NB4 (cell line): ENCODE results near the gene SBF1.
"Not testable (repeated sequence)": the region's sequence is repeated elsewhere in the genome, so short reads cannot be mapped to it uniquely, and the experiment has no call there.

ENCODE experiments used
- DNase-seq: peaks from one replicate; pipeline ENCODE4 v3.0.0; 2010; ENCODE audit warnings: low read depth
- H3K4me3 ChIP-seq: one replicate; pipeline ENCODE4 v1.5.1; 2011; ENCODE audit warnings: mild to moderate bottlenecking, low read depth, low read length, moderate library complexity
- MYC ChIP-seq: IDR thresholded peaks from 2 replicates; pipeline ENCODE4 v1.6.1; 2011; ENCODE audit warnings: low read depth, low read length
- POLR2A ChIP-seq: IDR thresholded peaks from 2 replicates; pipeline ENCODE4 v1.6.1; 2011; ENCODE audit warnings: mild to moderate bottlenecking; ENCODE audit not compliant: insufficient read length; ENCODE audit errors: extremely low read depth
- TF ChIP-seq, protein P1 (sequence below): IDR thresholded peaks from one replicate; pipeline ENCODE4 v1.5.1; 2012; ENCODE audit warnings: low read depth, low read length
- TF ChIP-seq, protein P2 (sequence below): IDR thresholded peaks from 2 replicates; pipeline ENCODE4 v1.6.1; 2011; ENCODE audit warnings: low read depth, low read length

Gene SBF1

DNA sequence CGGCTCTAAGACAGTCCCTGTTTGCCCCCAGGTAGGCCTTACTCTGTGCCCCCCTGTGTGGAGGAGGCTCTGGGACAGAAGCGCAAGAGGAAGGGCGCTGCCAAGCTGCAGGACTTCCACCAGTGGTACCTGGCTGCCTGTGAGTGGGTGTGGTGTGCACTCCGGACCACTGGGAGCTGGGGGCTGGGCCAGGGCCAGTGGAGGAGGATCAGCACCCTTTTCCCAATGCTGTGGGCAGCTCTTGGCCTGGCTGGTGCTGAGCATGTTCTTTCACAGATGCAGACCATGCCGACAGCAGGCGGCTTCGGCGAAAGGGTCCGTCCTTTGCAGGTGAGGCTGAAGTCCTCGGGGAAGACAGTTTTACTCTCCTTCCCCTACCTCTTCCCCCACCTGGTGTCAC is 46.9 kb upstream of the SBF1 start:
- TF ChIP-seq POLR2A (no peak), MYC (no peak)
- TF ChIP-seq, protein P1, sequence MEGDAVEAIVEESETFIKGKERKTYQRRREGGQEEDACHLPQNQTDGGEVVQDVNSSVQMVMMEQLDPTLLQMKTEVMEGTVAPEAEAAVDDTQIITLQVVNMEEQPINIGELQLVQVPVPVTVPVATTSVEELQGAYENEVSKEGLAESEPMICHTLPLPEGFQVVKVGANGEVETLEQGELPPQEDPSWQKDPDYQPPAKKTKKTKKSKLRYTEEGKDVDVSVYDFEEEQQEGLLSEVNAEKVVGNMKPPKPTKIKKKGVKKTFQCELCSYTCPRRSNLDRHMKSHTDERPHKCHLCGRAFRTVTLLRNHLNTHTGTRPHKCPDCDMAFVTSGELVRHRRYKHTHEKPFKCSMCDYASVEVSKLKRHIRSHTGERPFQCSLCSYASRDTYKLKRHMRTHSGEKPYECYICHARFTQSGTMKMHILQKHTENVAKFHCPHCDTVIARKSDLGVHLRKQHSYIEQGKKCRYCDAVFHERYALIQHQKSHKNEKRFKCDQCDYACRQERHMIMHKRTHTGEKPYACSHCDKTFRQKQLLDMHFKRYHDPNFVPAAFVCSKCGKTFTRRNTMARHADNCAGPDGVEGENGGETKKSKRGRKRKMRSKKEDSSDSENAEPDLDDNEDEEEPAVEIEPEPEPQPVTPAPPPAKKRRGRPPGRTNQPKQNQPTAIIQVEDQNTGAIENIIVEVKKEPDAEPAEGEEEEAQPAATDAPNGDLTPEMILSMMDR, result no peak
- TF ChIP-seq, protein P2, sequence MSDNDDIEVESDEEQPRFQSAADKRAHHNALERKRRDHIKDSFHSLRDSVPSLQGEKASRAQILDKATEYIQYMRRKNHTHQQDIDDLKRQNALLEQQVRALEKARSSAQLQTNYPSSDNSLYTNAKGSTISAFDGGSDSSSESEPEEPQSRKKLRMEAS, result no peak
- no peak overlapping the region for H3K4me3 ChIP-seq
- DNase-seq, result no peak

DNA sequence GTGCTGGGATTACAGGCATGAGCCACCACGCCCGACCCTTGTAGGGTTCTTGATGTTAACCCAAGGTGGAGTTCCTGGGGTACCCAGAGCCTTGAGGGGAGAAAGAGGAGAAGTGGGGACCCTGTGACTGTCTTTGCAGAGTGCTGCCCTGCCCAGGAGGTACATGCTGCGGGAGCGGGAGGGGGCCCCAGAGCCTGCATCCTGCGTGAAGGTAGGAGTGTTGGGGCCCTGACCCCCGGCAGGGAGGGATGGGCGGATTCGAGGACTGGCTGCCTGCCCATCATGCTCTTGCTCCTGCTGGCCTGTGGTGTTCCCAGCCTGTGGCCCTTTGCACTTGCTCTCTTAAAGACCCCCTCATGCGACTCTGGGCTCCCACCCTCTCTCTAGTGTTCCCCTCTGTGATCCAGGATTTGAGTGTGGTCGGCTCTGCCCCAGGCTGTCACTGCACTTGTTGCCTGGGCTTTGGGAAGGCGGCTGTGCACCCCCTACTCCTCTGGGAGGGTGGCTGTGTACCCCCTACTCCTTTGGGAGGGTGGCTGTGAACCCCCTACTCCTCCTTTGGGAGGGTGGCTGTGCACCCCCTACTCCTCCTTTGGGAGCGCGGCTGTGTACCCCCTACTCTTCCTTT is 46.1 kb upstream of the SBF1 start:
- DNase-seq, result no peak
- H3K4me3 ChIP-seq, result no peak overlapping the region
- TF ChIP-seq MYC (no peak), POLR2A (no peak)
- TF ChIP-seq, protein P2, result no peak
- TF ChIP-seq, protein P1, result no peak

DNA sequence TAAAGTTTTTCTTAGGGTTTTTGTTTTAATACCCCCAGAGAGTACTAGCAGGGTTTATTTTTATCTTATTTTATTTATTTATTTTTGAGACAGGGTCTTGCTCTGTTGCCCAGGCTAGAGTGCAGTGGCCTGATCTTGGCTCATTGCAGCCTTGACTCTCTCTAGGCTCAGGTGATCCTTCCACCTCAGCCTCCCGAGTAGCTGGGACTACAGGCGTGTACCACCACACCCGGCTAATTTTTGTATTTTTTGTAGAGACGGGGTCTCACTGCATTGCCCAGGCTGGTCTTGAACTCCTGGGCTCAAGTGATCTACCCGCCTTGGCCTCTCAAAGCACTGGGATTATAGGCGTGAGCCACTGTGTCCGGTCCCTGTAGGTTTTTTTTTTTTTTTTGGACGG is 45.3 kb upstream of the SBF1 start:
- not testable (repeated sequence) for DNase-seq

DNA sequence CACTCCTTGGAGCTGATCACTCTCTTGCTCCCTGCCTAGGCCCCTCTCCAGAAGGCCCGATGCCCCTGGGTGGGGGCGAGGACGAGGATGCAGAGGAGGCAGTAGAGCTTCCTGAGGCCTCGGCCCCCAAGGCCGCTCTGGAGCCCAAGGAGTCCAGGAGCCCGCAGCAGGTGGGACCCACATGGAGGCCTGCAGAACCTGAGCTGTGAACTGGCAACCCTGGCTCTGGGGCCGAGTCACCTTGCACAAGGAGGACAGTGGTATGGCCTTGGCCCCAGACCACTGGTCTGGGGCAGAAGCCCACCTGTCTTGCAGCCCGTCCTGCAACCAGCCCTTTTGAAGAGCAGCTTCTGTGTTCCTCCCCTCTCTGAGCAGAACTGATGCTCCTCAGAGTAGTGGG is 44.3 kb upstream of the SBF1 start:
- TF ChIP-seq, protein P1, result no peak
- TF ChIP-seq POLR2A (no peak), MYC (no peak)
- TF ChIP-seq, protein P2, result no peak
- DNase-seq, result no peak
- H3K4me3 ChIP-seq, result no peak overlapping the region

More for the DNA sequence above, 45.3 kb upstream of the SBF1 start:
- H3K4me3 ChIP-seq, result not testable (repeated sequence)

DNA sequence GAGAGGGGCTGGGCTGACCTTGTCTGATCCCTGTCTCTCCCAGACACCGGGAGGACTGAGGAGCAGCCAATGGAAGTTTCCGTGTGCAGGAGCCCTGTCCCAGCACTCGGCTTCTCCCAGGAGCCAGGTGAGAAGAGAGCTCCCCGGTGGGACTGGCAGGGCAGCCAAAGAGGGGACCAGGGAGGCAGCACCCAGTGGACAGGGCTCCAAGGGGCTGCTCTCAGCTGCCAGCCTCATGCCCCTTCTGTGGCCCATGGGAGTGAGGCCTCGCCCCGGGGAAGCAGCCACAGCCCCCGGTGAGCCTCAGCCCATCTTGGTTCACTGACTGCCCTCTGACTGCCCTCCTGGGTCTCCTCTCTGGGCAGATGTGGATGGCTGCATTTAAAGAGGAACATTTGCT is 43.8 kb upstream of the SBF1 start:
- no peak overlapping the region for H3K4me3 ChIP-seq
- TF ChIP-seq, protein P2, result no peak
- no peak for TF ChIP-seq POLR2A
- no peak for TF ChIP-seq MYC
- TF ChIP-seq, protein P1, result no peak
- no peak for DNase-seq

DNA sequence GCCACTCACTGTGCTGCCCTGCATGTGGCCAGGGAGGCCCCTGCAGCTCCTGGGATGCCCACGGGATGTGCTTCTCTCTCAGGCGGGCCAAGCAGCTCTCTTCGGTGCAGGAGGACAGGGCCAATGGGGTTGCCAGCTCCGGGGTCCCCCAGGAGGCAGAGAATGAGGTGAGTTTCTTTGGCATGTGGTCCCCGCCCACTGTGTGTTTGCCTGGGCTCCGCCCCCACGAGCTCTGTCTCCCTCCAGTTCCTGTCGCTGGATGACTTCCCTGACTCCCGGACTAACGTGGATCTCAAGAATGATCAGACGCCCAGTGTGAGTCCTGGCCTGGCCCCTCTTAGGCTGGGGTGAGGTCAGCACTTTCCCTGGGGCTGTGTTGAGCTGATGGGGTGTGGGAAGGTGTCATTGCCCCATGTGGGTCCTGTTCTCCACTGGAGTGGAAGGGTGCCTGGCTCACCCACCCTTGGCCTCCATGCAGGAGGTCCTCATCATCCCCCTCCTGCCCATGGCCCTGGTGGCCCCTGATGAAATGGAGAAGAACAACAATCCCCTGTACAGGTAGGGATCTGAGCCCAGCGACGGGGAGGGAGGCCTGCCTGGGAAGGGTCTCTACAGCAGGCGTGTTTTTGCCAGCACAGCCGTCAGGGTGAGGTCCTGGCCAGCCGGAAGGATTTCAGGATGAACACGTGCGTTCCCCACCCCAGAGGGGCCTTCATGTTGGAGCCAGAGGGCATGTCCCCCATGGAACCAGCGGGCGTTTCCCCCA is 42.8 kb upstream of the SBF1 start:
- no peak for DNase-seq
- H3K4me3 ChIP-seq, result no peak overlapping the region
- TF ChIP-seq, protein P2, result no peak
- TF ChIP-seq POLR2A, result no peak
- TF ChIP-seq MYC, result no peak
- TF ChIP-seq, protein P1, result no peak
